Measurements from ENCODE around the gene CACNA1G.

Gene CACNA1G

DNA sequence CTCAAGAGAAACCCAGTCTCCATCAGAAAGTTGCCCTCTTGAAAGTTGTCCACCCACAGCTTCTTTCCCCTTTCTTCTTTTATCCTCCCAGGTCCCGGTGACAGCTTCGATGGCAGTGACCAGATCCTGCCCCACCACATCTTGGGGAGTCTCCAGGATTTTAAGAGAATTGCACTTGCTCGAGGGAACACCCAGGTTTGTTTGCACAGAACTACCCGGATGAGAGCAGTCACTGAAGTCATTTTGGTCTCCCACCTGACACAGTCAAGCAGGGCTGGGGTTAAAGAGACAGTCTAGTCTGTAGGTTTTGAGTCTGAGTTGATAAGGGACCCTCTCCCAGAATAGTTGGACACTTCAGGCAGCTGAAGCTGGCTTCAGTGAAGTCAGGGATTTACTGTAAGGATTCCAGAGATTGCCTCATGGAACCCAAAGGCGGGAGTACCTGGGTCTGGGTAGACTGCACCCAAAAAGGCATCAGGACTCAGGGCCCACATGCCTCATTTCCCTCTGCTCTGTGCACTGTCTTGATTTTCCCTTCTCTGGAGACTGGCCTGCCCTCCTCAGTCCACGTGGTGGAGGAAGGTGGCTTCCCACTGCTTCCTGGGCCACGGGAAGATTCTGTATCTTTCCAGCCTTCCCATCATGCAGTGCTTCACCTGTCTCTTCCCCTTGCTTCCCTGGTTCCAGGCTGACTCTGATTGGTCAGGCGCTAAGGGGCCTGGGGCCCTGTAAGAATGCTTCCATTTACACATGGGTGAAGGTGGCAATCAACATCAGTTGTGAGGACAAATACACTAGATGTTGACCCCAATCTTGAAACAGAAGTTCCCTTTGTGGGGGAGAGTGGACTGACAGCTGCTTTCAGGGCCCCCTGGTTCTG lies 42.8 kb upstream of the CACNA1G start:
- TF ChIP-seq, protein P1, sequence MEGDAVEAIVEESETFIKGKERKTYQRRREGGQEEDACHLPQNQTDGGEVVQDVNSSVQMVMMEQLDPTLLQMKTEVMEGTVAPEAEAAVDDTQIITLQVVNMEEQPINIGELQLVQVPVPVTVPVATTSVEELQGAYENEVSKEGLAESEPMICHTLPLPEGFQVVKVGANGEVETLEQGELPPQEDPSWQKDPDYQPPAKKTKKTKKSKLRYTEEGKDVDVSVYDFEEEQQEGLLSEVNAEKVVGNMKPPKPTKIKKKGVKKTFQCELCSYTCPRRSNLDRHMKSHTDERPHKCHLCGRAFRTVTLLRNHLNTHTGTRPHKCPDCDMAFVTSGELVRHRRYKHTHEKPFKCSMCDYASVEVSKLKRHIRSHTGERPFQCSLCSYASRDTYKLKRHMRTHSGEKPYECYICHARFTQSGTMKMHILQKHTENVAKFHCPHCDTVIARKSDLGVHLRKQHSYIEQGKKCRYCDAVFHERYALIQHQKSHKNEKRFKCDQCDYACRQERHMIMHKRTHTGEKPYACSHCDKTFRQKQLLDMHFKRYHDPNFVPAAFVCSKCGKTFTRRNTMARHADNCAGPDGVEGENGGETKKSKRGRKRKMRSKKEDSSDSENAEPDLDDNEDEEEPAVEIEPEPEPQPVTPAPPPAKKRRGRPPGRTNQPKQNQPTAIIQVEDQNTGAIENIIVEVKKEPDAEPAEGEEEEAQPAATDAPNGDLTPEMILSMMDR (IDR thresholded peaks at IDR 0.05; ENCODE audit: extremely low read depth, missing control alignments), result no peak
- no peak for DNase-seq (ENCODE audit: low spot score)

DNA sequence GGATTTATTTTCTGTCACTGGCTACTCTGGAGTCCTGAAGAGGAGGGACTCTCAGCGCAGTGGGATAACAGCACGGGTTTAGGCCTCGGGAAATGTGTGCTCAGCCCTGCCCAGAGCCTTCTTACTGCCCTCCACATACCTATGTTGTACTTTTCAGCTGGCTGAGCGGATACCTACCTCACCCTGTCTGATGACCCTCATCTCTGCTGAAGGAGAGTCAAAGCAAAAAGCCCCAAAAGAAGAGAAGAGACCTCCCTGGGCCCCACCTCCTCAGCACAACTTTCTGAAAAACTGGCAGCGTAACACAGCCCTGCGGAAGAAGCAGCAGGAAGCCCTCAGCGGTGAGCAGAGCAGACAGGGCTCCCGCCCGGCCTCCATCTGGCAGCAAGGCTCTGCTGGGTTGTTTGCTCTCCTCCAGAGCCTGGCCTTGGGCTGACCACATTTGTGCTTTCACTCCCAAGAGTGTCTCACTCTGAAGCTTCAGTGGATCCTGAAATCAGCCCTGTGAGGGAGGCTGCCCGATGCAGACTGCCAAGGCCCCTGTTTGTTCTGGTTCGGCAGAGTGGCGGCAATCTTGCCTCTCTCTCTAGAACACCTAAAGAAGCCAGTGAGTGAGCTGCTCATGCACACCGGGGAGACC lies 42.0 kb upstream of the CACNA1G start:
- DNase-seq (ENCODE audit: low spot score), result no peak
- TF ChIP-seq, protein P1 (IDR thresholded peaks at IDR 0.05; ENCODE audit: extremely low read depth, missing control alignments), result no peak

DNA sequence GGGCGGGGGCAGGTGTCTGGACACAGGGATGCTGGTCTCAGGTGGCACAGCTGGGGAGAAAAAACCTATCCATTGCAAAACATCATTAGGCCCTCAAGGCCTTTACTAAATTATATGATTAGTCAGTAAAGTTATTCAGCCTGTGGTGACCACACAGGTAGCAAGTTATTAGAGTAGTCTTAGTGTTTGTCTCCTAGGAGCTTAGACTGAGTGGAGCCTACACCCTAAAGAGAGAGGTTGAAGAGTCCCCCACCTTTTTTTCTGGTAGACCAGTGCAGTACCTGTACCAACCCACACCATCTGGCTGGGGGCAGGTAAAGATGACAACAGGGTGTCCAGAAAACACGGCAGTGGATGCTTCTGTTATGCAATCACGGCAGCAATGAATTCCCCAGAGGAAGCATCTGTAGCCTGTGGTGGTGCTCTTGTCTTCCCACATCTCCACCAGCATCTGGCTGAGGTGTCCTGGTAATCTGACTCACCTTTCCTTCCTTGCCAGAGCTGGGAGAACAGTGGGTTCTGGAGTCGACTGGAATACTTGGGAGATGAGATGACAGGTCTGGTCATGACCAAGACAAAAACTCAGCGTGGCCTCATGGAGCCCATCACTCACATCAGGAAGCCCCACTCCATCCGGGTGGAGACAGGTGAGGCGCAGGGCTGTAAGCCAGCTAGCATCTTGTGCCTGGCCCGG lies 41.2 kb upstream of the CACNA1G start:
- TF ChIP-seq, protein P1 (IDR thresholded peaks at IDR 0.05; ENCODE audit: extremely low read depth, missing control alignments), result no peak
- DNase-seq (ENCODE audit: low spot score), result no peak

DNA sequence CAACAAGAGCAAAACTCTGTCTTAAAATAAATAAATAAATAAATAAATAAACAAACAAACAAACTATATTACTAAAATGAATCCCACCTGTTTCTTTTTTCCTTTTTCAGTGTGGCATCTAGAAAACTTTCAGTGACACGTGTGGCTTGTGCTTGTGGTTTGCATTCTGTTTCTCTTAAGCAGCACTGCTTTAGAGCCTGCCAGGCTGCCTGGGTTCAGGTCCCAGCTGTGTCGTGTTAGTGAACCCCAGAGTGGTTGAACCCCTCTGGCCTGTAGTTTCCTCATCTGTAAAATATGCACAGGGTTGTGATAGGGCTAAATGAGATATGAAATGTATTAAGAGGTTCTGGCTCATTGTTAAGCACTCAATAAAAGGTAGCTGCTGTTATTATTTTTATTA lies 40.0 kb upstream of the CACNA1G start:
- TF ChIP-seq, protein P1 (IDR thresholded peaks at IDR 0.05; ENCODE audit: extremely low read depth, missing control alignments), result no peak
- no peak for DNase-seq (ENCODE audit: low spot score)

DNA sequence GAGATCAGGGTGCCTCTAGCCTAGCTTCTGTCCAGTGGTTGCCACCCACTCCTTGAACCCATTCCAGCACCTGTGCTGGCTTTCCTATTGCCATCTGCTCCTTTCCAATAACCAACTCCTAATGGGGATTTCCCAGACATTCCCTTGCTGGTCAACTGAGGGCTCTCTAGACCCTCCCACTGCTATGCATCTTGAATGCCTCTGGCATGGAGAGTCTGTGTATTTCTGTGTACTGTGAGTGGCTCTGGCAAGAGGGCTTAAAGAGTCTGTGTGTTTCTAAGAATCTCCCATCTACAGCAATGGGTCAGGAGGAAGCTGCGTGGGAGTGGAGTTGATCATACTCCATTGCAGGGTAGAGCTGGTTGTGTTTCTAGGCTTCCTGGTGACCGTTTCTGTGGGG lies 39.0 kb upstream of the CACNA1G start:
- TF ChIP-seq, protein P1 (IDR thresholded peaks at IDR 0.05; ENCODE audit: extremely low read depth, missing control alignments), result no peak
- DNase-seq (ENCODE audit: low spot score), result no peak

DNA sequence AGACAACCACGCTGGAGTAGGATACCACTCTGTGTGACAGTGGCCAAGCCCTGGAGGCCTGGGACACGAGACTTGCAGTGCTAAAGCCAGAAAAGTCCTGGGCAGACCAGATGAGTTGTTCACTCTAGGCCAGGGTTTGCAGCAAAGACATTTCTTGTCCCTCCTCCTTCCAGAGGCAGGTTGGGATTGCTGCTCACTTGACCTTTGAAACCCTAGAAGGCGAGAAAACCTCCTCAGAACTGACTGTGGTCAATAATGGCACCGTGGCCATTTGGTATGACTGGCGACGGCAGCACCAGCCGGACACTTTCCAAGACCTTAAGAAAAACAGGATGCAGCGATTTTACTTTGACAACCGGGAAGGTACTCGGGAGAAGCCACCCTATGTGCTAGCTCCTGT lies 37.7 kb upstream of the CACNA1G start:
- no peak for DNase-seq (ENCODE audit: low spot score)
- TF ChIP-seq, protein P1 (IDR thresholded peaks at IDR 0.05; ENCODE audit: extremely low read depth, missing control alignments), result no peak

DNA sequence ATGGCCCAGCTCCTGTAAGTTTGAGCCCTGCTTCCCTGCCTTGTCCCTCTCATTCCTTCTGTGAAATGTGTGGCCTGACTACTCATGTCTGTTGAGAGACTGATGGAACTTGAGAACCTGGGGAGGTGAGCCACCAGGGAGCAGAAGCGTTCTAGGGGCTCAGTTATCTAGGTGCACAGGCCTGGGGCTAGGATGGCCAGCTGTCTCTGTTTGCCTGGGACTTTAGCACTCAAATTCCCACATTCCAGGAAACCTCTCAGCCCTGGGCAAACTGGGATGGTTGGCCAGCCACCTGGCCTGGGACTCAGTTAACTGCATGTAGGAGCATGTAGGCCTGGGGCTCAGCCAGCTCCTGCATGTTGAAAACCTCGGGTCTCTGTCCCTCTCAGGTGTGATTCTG lies 37.3 kb upstream of the CACNA1G start:
- DNase-seq (ENCODE audit: low spot score), result no peak
- TF ChIP-seq, protein P1 (IDR thresholded peaks at IDR 0.05; ENCODE audit: extremely low read depth, missing control alignments), result no peak
